GM19438 (cell line): ENCODE measurements around the gene DUXA.

Source experiments
- ATAC-seq: cut with Tn5 transposase; IDR thresholded peaks from one replicate; pipeline ENCODE4 v1.9.1; 2021; ENCODE audit warnings: low read depth; ENCODE audit not compliant: unreplicated experiment

Gene DUXA

GRCh38 chr19:57106722-57107235, 60.5 kb downstream of the DUXA start:
- no peak for ATAC-seq

- ATAC-seq: no peak
Measured at GRCh38 chr19:57105976-57106721, 61.1 kb downstream of the DUXA start.
